SKM-1 (cell line): ENCODE results near the gene MTM1.

Experiments used
- DNase-seq: peaks from one replicate; lab custom pipeline; 2025; ENCODE audit not compliant: unreplicated experiment; lab: John Stamatoyannopoulos, UW

Gene MTM1

DNA sequence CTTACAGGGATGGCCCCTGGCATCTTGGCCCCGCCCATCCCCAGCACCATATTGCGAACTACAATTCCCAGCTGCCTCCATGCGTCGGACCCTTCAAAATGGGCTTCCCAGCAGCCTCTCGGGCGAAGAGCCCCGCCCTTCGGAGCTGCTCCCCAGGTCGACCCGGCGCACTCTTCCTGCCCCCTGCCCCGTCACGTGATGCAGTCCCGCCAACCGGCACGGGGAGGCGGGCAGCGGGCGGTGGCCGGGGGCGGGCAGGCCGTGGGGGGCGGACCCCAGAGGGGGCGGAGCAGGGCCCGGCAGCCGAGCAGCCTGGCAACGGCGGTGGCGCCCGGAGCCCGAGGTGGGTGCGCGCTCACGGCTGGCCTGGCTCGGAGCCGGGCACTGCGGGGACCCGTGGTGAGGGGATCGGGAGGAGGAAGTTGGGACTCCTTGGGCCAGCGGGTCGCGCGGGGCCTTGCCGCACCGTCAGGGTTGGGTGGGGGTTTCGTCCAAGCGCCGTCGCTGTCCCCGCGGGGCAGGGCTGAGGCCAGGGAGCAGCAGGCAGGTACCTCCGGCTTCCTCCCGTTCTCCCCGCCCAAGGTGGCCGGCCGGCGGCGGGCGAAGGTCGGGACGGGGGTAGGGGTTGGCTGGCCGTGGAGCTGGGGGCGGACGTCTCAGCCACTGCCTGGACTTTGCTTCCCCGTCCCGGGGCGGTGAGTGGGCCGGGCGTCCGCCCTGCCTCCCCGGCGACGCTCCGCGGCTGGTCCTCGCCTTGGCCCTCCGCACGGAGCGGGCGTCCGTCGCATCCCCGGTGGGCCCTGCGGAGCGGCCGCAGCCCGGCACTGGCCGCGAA lies at the start of gene MTM1:
Gene MTM1, plus strand, starts transcription at position 302 of the 835 bp plus-strand sequence. CDS start 23,994 bp downstream, outside the sequence.
- peak; percentile 78 for DNase-seq

DNA sequence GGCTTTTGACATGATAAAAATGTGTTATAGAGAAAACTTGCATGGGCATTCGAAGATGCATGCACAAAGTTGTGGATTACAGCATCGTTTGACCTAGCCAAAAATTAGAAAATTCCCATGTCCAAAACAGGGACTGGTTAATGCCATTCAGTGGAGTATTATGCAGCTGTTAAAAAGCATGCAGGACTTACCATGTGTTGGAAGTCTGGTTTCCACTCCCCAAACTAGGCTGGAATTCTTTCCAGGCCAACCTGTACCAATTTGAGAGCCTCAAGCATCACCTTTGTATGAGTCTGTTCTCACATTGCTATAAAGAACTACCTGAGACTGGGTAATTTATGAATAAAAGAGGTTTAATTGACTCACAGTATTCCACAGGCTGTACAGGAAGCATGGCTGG lies 45.9 kb upstream of the MTM1 start:
- no peak for DNase-seq

DNA sequence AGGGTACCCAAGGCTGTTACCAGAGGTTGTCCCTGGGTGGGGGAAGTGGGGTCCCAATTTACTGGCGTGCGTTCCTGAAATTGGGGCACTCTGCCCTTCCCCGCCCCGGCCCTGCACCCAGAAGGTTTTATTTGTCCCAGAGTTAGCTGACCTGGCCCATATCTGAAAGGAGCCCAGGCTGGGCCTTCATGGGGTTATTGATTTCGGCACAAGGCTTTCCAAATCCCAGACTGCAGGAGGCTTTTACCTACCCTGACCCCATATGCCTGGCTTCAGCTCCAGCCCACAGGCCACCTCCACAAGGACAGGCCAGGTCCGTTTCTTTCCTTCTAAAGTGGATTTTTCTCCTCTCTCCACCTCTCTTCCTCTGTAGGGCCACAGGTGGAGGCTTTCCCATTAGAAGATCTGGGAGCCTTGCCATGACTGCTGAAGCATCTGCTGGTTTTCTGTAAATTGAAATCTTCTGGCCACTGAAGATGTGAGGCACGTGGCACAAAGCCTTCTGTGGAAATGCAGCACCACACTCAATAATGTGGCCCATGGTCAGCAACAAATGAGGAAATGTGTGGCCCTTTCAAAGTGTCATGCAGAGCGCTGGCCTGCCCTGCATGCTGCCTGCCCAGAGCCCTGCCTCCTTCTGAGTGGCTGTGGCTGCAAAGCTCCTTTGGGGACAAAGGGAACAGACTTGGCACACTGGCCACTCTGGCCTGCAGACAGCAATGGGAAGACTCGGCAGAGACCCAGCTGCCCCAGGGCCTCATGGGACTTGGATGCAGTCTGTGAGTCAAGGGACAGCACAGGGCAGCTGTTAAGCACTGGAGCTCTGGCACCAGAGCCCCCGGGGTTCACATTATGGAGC lies 43.1 kb upstream of the MTM1 start:
- DNase-seq = no peak

DNA sequence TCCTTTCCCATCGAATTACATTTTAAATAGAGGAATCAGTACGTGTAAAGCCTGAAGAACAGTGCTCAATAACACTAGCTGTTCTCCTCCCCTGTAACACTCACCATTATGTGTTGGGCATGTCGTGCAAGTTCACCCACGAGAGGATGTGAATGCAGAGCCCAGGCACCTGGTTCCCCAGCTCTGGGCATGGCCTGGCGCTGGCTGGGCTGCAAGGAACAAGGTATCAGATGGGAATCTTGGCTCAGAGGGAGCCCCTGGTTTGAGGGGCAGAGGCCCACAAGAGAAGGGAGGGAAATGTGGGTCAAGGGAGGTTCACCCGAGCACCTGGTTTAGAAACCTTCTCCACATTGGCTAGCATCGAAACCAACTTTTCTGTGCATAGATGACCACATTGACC lies 41.7 kb upstream of the MTM1 start:
- DNase-seq = no peak

DNA sequence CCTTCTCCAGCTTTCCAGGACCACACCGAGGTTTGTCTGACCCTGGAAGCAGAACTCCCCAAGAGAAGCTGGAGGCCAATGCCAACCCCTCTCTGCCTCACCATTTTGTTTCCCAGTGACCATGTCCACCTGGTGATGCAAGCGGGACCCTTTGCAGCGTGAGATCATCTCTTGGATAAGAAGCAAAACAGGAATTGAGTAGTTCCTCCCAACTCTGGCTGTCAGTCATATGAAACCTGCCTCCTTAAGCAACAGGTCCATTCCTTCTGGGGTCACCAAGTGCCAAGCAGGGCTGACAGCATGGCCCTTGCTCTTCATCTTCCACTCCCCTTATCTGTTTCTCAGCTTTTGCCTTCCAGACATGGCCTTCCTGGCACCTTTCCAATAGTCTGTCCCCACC lies 41.3 kb upstream of the MTM1 start:
- DNase-seq = no peak

DNA sequence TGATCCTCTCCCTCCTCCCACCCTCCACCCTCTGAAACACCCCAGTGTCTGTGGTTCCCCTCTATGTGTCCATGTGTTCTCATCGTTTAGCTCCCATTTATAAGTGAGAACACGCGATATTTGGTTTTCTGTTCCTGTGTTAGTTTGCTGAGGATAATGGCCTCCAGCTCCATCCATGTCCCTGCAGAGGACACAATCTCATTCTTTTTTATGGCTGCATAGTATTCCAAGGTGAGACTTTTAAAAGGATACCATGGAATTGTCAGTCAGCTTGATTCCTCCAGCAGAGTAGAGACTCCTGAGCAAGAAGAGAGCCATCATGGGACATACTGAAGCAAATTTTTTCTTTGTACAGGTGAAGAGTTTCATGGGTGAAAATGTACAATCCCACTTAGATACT lies 38.8 kb upstream of the MTM1 start:
- no peak for DNase-seq

DNA sequence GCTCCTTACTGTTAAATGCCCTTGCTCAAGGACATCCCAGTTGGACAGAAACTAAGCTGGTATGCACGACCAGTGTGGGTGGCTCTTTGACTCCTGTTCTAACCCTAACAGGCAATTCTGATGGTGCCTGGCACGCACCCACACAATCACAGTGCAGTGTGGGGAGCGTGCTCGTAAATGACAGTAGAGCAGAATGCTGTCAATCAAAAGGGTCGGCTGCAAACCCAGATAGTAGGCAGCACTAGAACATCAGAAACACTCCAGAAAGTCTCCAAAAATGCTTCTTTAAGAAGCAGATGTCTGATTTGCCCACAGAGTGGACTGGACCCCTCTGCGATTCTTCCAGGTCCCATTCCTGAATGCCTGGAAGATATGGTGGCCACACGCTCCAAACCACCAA lies 37.6 kb upstream of the MTM1 start:
- no peak for DNase-seq

DNA sequence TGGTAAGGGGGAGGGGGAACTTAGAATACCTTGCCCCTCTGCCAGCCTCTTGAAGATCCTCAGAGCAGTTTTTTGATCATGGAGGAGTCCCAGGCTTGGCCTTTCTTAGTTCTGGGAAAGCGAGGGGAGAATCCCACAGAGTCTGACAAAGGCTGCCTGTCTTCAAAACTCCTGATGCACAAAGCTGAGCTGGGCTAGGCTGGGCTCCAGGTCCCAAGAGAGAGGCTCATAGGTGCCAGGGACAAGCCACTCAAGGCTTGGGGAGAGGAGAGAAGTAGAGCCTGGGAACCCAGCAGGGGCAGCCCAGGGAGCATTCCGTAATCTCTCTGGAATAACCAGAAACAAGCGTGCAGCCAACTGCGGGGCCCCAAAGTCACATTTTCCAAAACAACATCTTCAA lies 37.0 kb upstream of the MTM1 start:
- DNase-seq = no peak

DNA sequence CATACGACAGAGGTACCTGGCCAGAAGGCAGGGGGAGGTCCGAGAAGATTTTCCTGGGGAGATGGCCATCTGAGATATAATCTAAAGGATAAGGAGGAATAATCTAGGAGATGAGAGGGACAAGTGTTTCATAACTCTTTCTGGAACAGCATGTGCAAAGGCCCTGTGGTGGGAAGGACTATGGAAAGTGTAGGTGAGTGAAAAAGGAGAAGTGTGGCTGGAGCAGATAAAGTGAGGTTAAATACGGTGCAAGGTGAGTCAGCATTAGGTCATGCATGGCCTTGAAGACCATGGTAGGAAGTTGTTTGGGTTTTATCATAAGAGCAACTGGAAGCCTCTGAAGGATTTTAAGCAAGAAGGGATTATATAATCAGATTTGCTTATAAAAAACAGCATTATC lies 34.6 kb upstream of the MTM1 start:
- DNase-seq = no peak

DNA sequence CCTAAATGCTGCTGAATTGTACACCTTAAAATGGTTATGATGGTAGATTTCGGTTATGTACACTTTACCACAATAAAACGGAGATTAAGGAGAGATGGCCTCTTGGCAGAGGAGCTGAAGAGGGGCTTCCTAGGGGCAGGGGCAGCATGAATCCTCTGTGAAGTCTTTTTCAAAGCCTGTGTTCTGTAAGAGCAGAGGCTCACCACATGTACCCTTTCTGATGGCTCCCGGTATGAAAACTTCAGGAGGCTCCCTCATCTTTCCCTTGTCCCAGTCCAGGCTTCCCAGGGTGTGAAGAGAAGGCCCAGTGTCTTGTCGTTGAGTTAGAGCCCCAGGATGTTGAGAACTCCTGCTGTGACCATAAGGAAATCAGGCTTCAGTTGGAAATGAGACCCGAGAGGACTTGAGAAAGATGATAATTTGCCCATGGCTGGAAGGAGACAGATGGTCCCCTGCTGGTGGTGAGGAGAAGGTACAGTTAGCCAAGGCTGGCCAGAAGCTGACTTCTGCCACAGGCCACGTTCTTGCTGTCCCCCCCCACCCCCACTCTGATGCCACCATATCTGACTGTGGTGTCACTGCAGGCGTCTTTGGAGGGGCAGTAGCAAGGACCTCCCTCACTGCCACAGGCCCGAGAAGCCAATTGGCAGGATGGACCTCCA lies 31.8 kb upstream of the MTM1 start:
- DNase-seq = no peak

DNA sequence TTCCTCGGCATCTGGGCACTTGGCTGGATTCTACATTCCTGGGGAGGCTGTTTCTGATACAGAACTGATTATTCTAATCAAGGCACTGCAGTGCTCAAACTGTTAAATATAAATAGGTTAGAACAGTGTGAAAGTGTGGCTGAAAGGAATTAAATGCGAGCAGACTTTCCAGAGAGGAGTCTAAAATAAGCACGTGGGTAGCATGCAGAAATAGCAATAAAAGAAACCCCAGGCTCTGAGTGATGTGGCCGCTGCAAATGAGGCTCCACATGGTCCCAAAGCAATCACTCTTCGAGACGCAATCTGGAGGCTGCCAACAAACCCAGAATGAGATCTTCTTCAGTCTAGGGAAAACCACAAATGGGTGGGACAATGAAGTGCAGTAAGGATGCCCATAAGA lies 30.6 kb upstream of the MTM1 start:
- no peak for DNase-seq

DNA sequence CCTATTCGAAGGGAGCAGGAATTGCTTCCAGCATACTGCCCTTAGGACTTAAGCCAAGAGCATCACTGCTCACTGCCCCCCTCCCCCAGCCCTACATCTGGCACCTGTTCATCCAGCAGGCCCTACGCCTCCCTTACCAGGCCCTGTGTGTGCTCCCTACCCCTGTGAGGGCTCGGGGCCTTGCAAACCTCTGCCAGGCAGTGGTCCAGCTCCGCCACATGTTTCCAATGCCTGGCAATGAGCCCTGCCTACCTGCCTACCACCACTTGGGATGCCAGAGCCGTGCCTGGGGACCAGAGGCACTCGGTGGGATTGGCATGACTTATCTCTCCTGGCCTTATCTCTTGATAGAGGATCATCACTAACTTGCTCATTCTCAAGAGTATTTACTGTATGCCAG lies 27.5 kb upstream of the MTM1 start:
- no peak for DNase-seq

DNA sequence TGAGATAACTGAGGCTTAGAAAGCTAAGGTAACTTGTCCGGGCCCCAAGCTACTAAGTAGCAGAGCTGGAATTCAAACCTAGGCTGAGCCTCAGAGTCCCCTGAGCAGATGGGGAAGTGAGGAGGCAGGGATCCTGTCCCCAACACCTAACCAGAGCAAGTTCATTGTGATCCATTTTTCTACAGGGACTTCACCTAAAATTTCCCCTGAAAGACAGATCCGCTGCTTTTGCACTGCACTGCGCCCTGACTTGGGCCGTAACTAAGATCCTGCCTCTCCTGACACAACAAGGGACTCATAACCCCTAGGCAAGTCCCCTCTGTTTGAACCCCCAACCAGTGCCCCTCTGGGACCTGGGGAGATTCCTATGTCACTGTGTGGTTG lies 25.6 kb upstream of the MTM1 start:
- DNase-seq = no peak

DNA sequence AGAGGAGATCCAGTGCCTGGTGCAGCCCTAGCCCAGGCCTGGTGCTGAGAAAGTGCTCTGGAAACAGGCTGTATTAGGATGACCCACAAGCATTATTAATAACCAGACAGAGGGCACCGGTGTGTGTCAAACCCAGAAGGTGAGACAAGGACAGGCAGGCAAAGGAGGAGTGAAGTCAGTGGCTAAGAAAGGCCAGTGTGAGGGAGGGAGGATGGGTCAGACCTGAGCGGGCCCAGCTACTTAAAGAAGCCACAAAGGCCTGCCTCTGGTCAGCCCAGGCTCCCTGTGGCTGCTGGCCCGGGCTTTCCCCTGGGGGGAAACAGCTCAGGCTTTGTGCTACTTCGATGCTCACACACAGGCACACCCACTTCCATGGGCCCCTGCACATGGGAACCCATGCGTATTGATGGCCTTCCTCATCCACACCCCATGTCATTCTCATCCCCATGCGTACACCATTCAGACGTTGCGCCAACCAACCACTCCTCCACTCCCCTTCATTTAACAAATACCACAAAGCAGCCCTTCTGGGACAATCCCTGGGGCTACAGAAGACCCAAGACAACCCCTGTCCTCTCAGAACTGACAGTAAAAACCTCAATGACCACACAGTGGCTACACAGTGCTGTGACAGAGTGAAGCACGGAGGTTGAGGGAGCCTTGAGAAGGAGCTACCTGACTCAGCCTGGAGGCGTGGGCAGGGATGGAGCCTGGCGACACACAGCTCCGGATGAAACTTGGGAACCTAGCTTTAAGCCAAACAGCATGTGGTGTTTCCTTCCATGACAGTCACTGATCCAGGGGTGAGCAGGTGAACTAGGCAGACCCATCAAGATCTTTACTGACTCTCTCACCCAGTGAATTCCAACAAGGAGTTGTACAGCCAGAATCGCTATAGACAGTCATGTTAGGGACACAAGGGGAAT lies 24.9 kb upstream of the MTM1 start:
- DNase-seq = no peak

DNA sequence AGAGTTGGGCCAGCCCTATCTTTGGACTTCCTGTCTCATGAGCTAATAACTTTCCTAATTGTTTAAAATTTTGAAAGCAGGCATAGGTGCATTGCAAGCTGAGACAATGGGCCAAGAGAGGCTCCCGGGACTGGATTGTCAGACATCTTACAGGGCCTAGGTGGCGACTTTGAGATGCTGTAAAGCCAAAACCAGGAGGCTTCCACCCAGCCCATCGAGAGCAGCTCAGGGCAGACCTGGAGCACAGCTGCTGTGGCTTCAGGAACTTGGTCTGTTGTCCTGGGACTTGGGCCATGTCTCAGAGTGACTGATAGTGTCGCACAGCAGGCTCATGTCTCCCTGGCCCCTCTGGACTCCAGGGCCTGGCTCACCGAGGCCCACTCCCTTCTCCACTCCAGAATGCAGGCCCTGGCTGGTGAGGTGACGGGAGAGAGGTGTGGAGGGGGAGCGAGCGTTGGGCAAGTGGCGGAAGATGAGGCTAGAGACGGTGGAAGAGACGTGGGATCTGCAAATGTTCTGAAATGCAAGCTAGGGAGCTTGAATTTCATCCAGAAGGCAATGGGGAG lies 24.1 kb upstream of the MTM1 start:
- DNase-seq = no peak

DNA sequence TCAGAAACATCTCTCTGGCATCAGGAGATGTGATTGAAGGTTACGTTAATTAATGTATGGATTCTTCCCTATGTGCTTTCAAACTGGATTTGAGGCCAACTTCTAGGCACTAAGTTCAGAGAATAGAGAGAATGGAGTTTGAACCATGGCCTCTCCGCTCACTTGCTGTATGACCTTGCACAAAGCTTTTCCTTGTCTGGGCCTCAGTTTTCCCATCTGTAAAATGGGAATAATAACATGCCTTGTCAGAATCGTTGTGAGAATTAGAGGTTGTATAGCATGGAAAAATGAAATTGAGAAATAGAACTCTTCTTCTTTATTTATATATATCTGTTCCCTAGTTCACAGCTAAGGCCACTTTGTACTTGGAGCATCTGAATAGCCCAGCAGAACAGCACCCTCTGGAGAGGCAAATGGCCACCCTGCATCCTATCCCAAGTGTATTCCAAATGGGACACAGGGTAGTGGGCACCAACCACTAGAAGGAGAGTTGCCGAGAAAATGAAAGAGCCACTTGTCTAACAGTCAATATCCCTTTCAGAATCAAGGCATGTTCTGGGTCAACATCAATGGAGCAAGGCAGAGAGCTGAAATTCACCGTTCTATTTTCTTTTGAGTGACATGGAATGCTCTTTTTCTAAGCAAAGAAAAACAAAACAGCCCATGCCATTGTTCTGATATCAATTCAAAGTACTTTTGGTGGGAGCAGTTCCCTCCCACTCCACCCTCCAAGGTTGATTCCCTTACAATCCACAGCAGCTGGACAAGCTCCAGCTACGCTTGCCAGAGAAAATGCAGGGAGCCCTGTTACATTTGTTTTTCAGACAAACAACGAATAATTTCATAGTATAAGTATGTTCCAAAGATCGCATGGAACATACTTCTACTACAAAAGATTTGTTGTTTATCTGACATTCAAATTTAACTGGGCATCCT lies 23.3 kb upstream of the MTM1 start:
- no peak for DNase-seq

DNA sequence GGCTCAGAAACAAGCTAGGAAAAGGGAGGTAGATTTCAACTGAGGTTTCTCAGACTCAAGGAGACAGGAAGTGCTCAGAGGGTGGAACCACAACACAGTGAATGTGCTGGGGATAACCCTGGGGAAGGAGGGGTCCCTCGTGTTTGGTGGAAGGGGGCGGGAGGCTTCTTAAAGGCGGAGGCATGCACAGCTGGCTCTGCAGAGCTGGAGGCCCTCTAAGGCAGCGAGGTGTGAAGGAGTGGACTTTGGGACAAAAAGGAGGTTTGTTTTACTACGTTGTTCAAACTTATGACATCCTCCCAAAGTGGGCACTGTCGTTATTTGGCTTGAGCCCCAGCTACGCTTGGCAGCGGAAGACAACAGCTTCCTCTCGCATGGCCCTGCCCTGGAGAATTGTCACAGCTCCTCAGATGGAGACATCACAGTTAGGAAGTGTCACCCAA lies 21.7 kb upstream of the MTM1 start:
- DNase-seq = no peak

DNA sequence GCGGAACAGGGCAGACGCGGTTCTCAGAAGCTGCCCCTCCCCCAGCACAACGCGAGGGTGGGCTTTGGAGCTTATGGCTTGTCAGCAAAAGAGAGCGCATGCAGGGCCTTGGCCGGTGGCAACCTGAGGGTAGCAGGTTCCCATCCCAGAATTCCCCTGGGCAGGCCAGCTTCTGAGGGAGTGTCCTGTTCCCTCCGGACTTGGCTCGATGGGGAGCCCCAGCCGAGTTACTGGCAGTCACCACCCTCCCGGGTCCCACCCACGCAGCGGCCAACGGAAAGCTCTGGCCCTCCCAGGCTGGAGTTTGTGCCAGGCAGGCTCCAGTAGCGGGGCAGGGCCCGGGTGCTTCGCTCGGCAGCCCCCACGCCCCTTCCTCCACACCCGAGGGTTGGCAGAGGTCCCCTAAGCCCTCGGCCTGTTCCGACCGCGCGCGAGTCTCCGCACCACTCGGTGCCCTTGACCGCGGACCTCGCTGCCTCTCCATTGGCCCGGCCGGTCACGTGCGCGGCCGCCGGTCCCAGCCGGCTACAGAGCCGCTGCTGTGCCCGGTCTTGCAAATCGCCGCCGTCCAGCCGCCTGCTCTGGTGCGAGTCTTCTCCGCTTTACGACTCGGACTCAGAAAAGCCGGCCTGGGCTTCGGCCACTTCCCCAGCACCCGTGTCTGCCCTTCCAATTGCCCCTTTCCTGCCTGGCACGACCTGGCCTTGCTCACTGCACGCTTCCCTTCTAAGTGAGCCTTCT lies 20.9 kb upstream of the MTM1 start:
- no peak for DNase-seq

DNA sequence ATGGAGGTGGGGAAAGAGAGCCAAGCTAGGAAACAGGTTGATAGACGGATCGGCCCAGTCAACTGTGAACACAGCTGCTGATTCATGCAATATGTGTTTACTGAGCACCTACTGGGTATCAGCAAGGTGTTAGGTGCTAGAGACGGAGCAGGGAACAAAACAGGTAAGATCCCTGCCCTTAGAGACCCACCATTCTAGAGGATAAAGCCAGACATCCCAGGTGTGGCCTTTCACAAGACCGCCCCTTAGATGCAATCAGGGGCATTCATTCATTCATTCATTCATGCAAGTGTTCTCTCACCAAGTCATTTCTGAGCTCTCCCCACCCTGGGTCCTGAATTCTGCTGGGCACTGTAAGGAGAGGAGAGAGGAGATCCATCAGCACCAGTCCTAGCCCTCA lies 20.2 kb upstream of the MTM1 start:
- DNase-seq = no peak
